ENCODE measurements around the gene TEX29.

TEX29 gene

GRCh38 chr13:111323549-111323948 is 3.1 kb downstream of the TEX29 start:
- no peak for DNase-seq

DNA sequence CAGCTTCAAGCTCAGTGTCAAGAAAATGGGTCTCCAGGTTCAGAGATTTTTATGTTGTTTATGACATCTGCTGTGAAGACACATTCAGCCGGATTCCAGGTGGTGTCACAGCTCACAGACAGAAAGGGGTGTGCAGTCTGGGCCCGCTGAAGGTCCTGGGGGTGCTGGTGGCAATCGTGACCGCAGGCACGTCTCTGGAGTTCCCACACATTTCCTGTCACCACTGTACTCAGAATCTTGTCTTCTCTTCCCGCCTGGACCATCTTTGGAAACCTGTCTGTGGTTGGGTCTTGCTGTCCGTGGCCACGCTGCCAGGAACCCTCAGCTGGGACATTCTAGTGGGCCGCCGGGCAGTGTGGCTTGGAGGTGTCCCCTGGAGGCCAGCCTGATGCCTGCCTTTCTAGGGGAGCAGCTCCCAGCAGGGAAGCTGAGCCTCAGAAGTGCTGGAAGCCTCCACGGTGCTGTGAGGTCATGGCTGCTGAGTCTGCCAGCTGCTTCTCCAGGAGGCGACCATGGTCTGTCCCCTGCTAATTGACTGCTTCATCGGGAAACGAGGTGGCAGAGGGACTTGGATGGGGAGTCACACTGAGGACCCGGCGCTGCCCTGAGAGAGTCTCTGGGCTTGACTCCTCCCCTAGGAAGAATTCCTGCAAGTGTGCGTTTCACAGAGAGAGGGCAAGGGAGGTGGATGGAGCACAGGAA is 3.7 kb downstream of the TEX29 start:
- DNase-seq, result no peak

- no peak for DNase-seq
Observed at GRCh38 chr13:111324736-111325135, 4.3 kb downstream of the TEX29 start.

GRCh38 chr13:111325146-111325890 is 4.9 kb downstream of the TEX29 start:
- DNase-seq, result no peak

GRCh38 chr13:111325941-111326620 is 5.6 kb downstream of the TEX29 start:
- no peak for DNase-seq

- no peak for DNase-seq
Observed at GRCh38 chr13:111326621-111326965, 6.2 kb downstream of the TEX29 start.

GRCh38 chr13:111326981-111327642 is 6.7 kb downstream of the TEX29 start:
- DNase-seq, result no peak

DNA sequence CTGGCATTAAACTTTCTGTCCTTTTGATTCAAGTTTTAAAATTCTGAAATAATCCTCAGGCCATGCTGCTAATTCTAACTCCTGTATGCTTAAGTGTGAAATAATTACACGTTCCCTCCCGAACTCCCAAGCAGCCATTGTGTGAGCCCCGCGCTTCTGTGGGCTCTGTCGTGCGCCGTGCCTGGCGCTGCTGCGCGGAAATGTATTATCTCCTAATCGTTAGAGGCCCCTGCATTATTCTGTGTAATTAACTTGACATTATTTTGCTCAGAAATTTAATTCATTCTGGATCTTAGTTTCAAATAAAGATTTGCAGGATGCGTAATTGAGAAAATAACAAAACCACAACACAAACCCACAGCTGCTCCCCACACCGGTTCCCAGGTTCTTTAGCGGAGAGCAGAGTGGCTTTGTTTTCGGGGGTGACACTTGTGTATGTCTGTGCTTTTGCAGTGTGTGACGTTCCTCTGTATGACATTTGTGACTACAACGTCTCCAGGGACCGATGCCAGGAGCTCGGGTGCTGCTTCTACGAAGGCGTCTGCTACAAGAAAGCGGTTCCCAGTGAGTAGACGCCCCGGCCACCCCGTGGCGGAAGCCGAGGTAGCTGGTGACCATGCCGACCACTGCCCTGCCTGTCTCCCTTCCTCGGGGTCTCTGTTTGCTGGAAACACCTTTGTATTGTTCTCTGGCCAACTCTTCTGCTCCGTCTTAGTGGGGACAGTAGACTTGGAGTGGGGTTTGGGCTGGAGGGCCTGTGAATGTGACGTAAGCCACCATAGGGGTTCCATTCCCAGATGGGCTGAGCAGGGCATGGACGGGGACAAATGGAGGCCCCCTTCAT is 7.5 kb downstream of the TEX29 start:
- DNase-seq, result no peak

DNA sequence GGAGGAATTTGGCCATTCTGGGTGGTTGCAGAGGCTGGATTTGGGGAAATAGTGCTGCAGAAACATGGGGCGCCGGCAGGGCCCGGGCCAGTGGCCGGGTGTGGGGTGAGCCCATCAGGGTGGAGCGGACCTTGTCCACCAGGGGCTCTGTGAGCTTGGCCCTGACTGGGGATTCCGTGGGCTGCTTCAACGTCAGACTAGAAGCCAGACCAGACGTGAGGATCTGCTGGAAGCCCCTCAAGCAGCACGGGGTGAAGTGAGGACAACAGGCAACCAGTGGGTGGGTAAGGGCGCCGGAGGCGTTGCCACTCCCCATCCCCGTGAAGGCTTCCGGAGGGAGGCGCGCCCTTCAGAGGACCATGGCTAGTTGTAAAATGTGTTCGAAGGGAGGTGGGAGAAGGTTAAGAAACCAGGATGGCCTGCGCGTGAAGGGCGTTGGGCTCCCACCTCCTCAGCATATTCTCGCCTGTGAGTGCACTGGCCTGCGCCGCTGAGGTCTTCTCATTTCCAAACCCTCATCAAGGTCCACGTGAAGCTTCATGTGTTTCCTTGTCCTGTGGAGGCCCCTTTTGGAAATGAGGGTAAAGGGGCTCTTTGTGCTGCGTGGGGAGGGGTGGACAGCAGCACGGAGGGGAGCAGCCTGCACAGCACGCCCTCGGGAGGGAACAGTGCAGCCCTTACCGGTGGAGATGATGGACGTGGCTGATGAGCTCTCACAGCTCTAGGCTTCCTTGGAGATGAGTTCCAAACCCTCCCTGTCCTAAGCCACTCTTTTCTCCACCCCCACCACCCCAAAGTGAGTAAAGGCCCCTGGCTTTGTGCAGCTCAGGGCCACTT is 8.3 kb downstream of the TEX29 start:
- DNase-seq, result no peak

DNA sequence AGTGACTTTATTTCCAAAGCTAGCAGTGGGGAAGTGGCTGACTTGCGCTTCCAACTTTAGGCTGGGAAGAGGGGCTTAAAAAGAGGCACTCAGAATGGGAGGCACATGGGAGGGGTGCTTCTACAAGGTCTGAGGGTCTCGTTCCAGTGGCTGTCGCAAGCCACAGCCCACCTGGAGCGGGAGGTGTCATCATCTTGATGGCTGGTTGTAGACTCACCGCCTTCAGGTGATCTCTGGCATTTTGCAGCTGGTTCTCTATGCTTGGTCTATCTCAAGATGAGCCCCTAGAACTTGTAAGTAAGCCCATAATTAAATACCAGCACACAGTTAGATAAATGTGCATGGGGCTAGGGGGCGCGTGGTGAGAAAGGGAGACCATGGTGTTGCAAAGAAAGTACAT is 9.2 kb downstream of the TEX29 start:
- no peak for DNase-seq

- DNase-seq, result no peak
Observed at GRCh38 chr13:111330066-111330610, 9.7 kb downstream of the TEX29 start.

DNA sequence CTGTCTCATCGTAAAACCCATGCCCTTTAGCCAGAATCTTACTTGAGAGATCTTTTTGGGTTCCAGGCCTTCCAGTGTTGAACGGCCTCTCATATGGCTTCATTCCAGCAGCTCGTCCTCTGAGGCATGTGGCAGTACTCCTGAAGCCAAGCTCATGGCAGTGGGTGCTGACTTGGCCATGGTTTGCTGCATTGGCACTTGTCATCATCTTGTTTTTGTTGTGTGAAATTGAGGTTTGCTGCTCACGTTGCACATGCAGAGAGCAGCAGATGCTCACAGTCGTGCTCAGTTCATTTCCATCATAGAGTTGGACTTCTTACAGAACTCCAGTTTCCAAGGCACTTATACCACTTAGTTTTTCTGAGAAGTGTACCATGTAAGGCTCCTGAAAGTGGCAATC is 14.9 kb downstream of the TEX29 start:
- DNase-seq, result peak; percentile 36

- no peak for DNase-seq
Observed at GRCh38 chr13:111336666-111337065, 16.2 kb downstream of the TEX29 start.

DNA sequence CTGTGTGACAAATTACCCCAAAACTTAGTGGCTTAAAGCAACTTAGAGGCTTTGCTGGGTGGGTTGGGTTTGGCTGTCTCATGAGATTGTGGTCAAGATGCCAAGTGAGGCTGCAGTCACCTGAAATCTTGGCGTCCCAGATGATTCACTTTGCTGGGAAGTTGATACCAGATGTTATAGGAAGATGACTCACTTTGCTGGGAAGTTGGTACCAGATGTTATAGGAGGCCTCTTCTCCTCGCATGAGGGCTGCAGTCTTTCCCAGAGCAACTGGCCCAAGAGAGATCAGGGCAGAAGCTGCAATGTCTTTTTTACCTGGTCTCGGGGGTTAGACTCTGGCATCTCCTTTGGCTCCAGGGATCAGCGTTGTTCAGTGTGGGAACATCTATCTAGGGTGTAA is 16.8 kb downstream of the TEX29 start:
- no peak for DNase-seq

DNA sequence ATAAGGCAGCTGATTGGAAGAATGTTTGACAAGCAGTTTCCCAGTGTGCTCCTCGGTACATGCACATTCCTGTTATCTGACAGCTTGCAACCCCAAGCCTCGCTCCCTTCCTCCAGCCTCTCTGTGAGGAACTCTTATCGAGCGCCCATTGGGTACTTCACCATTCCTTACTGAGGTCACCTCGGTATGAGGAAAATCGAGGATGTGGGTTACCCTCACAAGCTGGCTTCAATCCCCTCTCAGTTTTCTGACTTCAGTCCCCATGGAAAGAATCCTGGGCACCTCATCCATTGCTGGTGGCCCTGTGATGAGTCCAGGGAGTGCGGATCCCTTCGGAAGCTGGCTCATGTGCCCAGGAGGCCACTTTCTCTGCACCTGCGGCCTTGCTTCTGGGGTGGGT is 17.3 kb downstream of the TEX29 start:
- DNase-seq, result no peak

DNA sequence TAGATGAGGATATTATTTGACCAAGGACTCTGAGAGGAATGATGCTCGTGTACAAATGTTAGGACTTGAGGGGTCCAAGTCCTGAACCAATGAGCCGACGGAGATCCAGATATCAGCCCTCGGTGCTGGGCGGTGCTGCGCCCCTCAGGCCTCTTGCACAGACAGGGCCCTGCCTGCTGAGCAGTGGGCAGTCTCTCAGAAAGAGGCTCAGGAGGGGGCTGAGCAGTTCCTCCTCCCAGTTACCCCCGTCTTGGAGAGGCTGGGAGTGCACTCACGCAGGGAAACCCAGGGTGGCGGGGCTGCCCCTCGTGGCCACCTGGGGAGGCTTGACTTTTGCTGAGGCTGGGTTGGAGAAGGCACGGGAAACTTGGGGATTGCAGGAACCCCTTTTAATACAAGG is 18.4 kb downstream of the TEX29 start:
- DNase-seq, result no peak

GRCh38 chr13:111339366-111340143 is 19.1 kb downstream of the TEX29 start:
- DNase-seq, result no peak

- no peak for DNase-seq
Observed at GRCh38 chr13:111341886-111342285, 21.4 kb downstream of the TEX29 start.

DNA sequence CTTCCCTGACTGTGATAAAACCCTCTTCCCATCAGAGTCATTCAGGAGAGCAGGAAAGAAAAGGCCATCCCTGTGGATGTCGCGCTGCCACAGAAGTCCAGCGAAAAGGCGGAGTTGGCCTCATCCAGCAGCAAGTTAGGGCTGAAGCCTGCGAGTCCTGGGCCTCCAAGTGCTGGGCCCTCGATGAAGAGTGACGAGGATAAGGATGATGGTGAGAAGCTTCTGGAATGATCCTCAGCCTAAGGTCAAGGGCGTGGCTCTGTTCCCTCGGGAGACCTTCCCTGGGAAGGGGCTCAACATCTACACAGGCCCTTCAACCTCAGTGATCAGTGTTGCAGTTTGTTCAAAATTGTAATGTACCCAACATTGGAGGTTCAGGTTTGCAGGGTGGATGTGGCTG is 22.3 kb downstream of the TEX29 start:
- DNase-seq, result no peak

GRCh38 chr13:111343186-111343805 is 22.9 kb downstream of the TEX29 start:
- no peak for DNase-seq
